H1 (cell line): ENCODE data around the gene PRRC2A. TPM values are rescaled to one million over a fixed set of nuclear protein-coding genes. Genes with fewer than 3 reads are reported as not detected.

Experiments used
- CTCF ChIA-PET: fragments of 300-600 bp; sonication (Branson Sonifier 250); formaldehyde crosslinking; loops from one replicate; lab custom pipeline; 2021; ENCODE audit not compliant: partially characterized antibody; lab: Charles Lee
- POLR2A ChIA-PET: fragments of 300-600 bp; sonication (Branson Sonifier 250); formaldehyde crosslinking; loops from one replicate; lab custom pipeline; 2021; ENCODE audit warnings: inconsistent platforms; ENCODE audit not compliant: partially characterized antibody; lab: Charles Lee
- DNase-seq, 2 experiments: peaks; one replicate each; pipeline versions ENCODE4 v3.0.0 to v3.0.0-alpha.2; 2010 to 2022; ENCODE audit warnings: low spot score in 2 of 2, low read depth in 1 of 2, mixed read lengths in 1 of 2
- FAIRE-seq: peaks from 2 replicates; lab custom pipeline; 2011; peaks lifted over from hg19 to GRCh38; lab: Jason Lieb, UNC
- H2AFZ ChIP-seq: 2 replicates; pipeline ENCODE4 v1.8.1; 2012; ENCODE audit warnings: low read length, inconsistent platforms
- H2AK5ac ChIP-seq: 2 replicates; pipeline ENCODE4 v1.6.1; 2013; ENCODE audit warnings: low read depth, low read length
- H2BK120ac ChIP-seq: replicated peaks from 2 replicates; pipeline ENCODE3; 2013; ENCODE audit warnings: low read depth, low read length, inconsistent platforms
- H2BK12ac ChIP-seq: 2 replicates; pipeline ENCODE4 v1.6.1; 2013; ENCODE audit warnings: low read depth, low read length
- H2BK15ac ChIP-seq: 2 replicates; pipeline ENCODE4 v1.6.1; 2013; ENCODE audit warnings: low read length
- H2BK20ac ChIP-seq: 2 replicates; pipeline ENCODE4 v1.6.1; 2013; ENCODE audit warnings: low read length
- H2BK5ac ChIP-seq: 2 replicates; pipeline ENCODE4 v1.6.1; 2013; ENCODE audit warnings: low read depth, low read length
- H3K14ac ChIP-seq: 2 replicates; pipeline ENCODE4 v1.6.1; 2013; ENCODE audit warnings: inconsistent platforms; ENCODE audit not compliant: insufficient read length
- H3K18ac ChIP-seq: 2 replicates; pipeline ENCODE4 v1.6.1; 2013; ENCODE audit warnings: low read length; ENCODE audit errors: extremely low read depth
- H3K23ac ChIP-seq: 2 replicates; pipeline ENCODE4 v1.6.1; 2013; ENCODE audit warnings: inconsistent platforms; ENCODE audit not compliant: insufficient read length
- H3K23me2 ChIP-seq: 2 replicates; pipeline ENCODE4 v1.6.1; 2013; ENCODE audit warnings: low read depth, low read length
- H3K27ac ChIP-seq: 2 replicates; pipeline ENCODE4 v1.6.1; 2011; ENCODE audit warnings: low read depth, low read length, inconsistent platforms
- H3K27me3 ChIP-seq, 4 experiments: replicated peaks in 1 of 4; 1 replicate in 1 of 4; 2 replicates in 3 of 4; pipeline versions ENCODE4 v1.6.1 to v1.8.1; 2011 to 2013; ENCODE audit warnings: low read length in 3 of 4, mild to moderate bottlenecking in 3 of 4, inconsistent platforms in 2 of 4, mixed read lengths in 2 of 4, moderate library complexity in 1 of 4; ENCODE audit not compliant: control insufficient read depth in 3 of 4, insufficient read depth in 3 of 4; ENCODE audit errors: extremely low read depth in 1 of 4
- H3K36me3 ChIP-seq, 4 experiments: 2 replicates each; pipeline versions ENCODE4 v1.6.1 to v1.8.1; 2011 to 2013; ENCODE audit warnings: mild to moderate bottlenecking in 4 of 4, low read length in 3 of 4, moderate library complexity in 2 of 4, control low read depth in 1 of 4, inconsistent platforms in 1 of 4; ENCODE audit not compliant: insufficient read depth in 4 of 4, control insufficient read depth in 2 of 4
- H3K4ac ChIP-seq: replicated peaks from 2 replicates; pipeline ENCODE3; 2013; ENCODE audit warnings: low read length, low read depth, mixed read lengths, inconsistent platforms; ENCODE audit not compliant: insufficient read length
- H3K4me1 ChIP-seq, 4 experiments: replicated peaks in 1 of 4; 1 replicate in 1 of 4; 2 replicates in 3 of 4; pipeline versions ENCODE4 v1.6.1 to v1.8.1; 2011 to 2013; ENCODE audit warnings: low read length in 3 of 4, inconsistent platforms in 2 of 4, mixed read lengths in 1 of 4; ENCODE audit not compliant: insufficient read depth in 4 of 4, control insufficient read depth in 3 of 4
- H3K4me2 ChIP-seq, 2 experiments: 2 replicates each; pipeline versions ENCODE4 v1.6.1 to v1.8.1; 2011 to 2013; ENCODE audit warnings: low read depth in 2 of 2, low read length in 2 of 2, control low read depth in 1 of 2, inconsistent platforms in 1 of 2, mild to moderate bottlenecking in 1 of 2; ENCODE audit not compliant: insufficient read depth in 1 of 2
- H3K4me3 ChIP-seq, 4 experiments: fragments of 200-600, 300-600 bp in 1 of 4; sonication (generic), shearing (Covaris generic), sonication (Bioruptor Twin) in 1 of 4; 2 replicates each; pipeline versions ENCODE4 v1.5.1 to v1.8.1; 2011 to 2016; ENCODE audit warnings: low read length in 4 of 4, low read depth in 3 of 4, control low read depth in 2 of 4, inconsistent platforms in 2 of 4, mild to moderate bottlenecking in 2 of 4, mixed read lengths in 1 of 4, moderate library complexity in 1 of 4; ENCODE audit not compliant: insufficient read depth in 2 of 4; ENCODE audit errors: extremely low read depth in 1 of 4
- H3K56ac ChIP-seq: replicated peaks from 2 replicates; pipeline ENCODE3; 2013; ENCODE audit warnings: low read depth, mild to moderate bottlenecking, mixed read lengths, low read length, inconsistent platforms; ENCODE audit not compliant: insufficient read length
- H3K79me1 ChIP-seq: 2 replicates; pipeline ENCODE4 v1.6.1; 2013; ENCODE audit warnings: low read depth, low read length, control low read depth
- H3K79me2 ChIP-seq, 2 experiments: 2 replicates each; pipeline versions ENCODE4 v1.6.1 to v1.8.1; 2012 to 2013; ENCODE audit warnings: low read length in 2 of 2, mild to moderate bottlenecking in 2 of 2, inconsistent platforms in 1 of 2; ENCODE audit not compliant: insufficient read depth in 2 of 2, control insufficient read depth in 1 of 2
- H3K9ac ChIP-seq, 4 experiments: replicated peaks in 1 of 4; 1 replicate in 1 of 4; 2 replicates in 3 of 4; pipeline versions ENCODE4 v1.6.1 to v1.8.1; 2011 to 2013; ENCODE audit warnings: low read depth in 3 of 4, low read length in 3 of 4, control low read depth in 2 of 4, mild to moderate bottlenecking in 2 of 4, moderate library complexity in 2 of 4, inconsistent platforms in 1 of 4; ENCODE audit errors: extremely low read depth in 1 of 4
- H3K9me3 ChIP-seq, 2 experiments: 2 replicates each; pipeline versions ENCODE4 v1.6.1 to v1.8.1; 2012 to 2013; ENCODE audit warnings: mild to moderate bottlenecking in 2 of 2, moderate library complexity in 2 of 2, control low read depth in 1 of 2, inconsistent platforms in 1 of 2, low read depth in 1 of 2, low read length in 1 of 2, mixed read lengths in 1 of 2; ENCODE audit not compliant: insufficient read depth in 2 of 2
- H4K20me1 ChIP-seq, 2 experiments: replicated peaks in 1 of 2; 2 replicates each; pipeline versions ENCODE3 to v1.8.1; 2011 to 2013; ENCODE audit warnings: inconsistent platforms in 2 of 2, low read length in 2 of 2, mild to moderate bottlenecking in 1 of 2; ENCODE audit not compliant: insufficient read depth in 2 of 2, control insufficient read depth in 1 of 2
- H4K5ac ChIP-seq: 2 replicates; pipeline ENCODE4 v1.6.1; 2013; ENCODE audit warnings: low read length, low read depth, mixed read lengths, inconsistent platforms; ENCODE audit not compliant: insufficient read length
- H4K8ac ChIP-seq: 2 replicates; pipeline ENCODE4 v1.8.0; 2013; ENCODE audit warnings: mild to moderate bottlenecking, moderate library complexity, low read length, inconsistent platforms; ENCODE audit not compliant: insufficient read depth; ENCODE audit errors: extremely low read depth
- H4K91ac ChIP-seq: replicated peaks from 2 replicates; pipeline ENCODE3; 2013; ENCODE audit warnings: low read length, mixed read lengths, inconsistent platforms; ENCODE audit not compliant: insufficient read length
- ASH2L ChIP-seq: fragments of 200-600, 300-600 bp; sonication (generic); IDR thresholded peaks from one replicate; pipeline ENCODE4 v1.7.1; 2017; ENCODE audit warnings: low read length
- SIRT6 ChIP-seq: IDR thresholded peaks from one replicate; pipeline ENCODE4 v1.7.1; 2012; ENCODE audit warnings: low read length, inconsistent platforms
- WGBS, 2 experiments: shearing (Covaris generic) in 1 of 2; methylation state at CpG; one replicate each; pipeline versions ENCODE4 v1.1.6 to v1.1.7; 2013 to 2015; ENCODE audit warnings: low lambda C conversion rate in 2 of 2, mixed read lengths in 2 of 2, inconsistent platforms in 1 of 2, low coverage in 1 of 2, missing lambda C conversion rate in 1 of 2; ENCODE audit not compliant: insufficient replicate concordance in 2 of 2, insufficient coverage in 1 of 2, insufficient read length in 1 of 2; ENCODE audit errors: extremely low coverage in 1 of 2, missing lambda C conversion rate in 1 of 2; 5-methylcytosine and 5-hydroxymethylcytosine counted together
- polyA plus RNA-seq, 7 experiments: library from polyadenylated mRNA; depleted of rRNA in 3 of 7; stranded (reverse) in 5 of 7; unstranded in 2 of 7; fragments of >200 nt in 5 of 7; fragments of 200-250 nt in 2 of 7; gene quantifications; 1 replicate in 5 of 7; 2 replicates in 1 of 7; 4 replicates in 1 of 7; pipeline versions ENCODE4 v1.2.1 to v1.2.3, GENCODE V29; 2011 to 2013; ENCODE audit warnings: missing spikeins in 2 of 7, mixed read lengths in 2 of 7
- total RNA-seq: library from RNA; stranded (reverse); fragmentation: NEBNext Ultra II Directional; extraction: Animal tissue kit (Norgen Biotek cat#: 25700); gene quantifications from 2 replicates; pipeline ENCODE4 v1.2.1, GENCODE V29; 2021

The PRRC2A gene
- total and polyA plus RNA-seq, 2 of the 8 experiments (the other 6 are each of a cell fraction or from before 2014, with no cell fraction given) = 118 to 300 TPM

- Histone ChIP-seq H2AFZ (peak overlapping the region; percentile 17), H4K8ac (0 out of 2 replicates have a peak overlapping the region, but pooled peaks have one; percentile 58), H3K18ac (no peak overlapping the region), H3K23me2 (peaks cover 4% of the 10 kb centered on the region; the same call in 1 of the 2 replicates), H3K23ac (no peak overlapping the region), H3K27ac (no peak overlapping the region), H3K27me3 (no peaks in the 10 kb centered on the region), H3K79me1 (no peaks in the 10 kb centered on the region), H4K5ac (no peak overlapping the region), H2BK5ac (peak overlapping the region; percentile 66; the same call in 1 of the 2 replicates), H3K9me3 (no peaks in the 10 kb centered on the region), H3K79me2 (no peaks in the 10 kb centered on the region), H3K4me3 (no peak overlapping the region; a peak in 2 of 8 replicates)
- no peak for FAIRE-seq
- WGBS, 2 experiments = 66% methylated on average over 7 of the region's 7 CpGs; no CpG with 5 or more reads in 1 of the 2 experiments
- peak; percentile 22 for TF ChIP-seq ASH2L
- TF ChIP-seq SIRT6 = no peak
- TF ChIP-seq, all 59 proteins: peak for 1
- no peaks in the 10 kb centered on the region for H4K20me1 ChIP-seq
- peak overlapping the region; percentile 71; the same call in 1 of the 2 replicates for H2BK12ac ChIP-seq
- peaks cover 2 to 12% (median 6%) of the 10 kb centered on the region in 4 experiments; a peak in 6 of 7 replicates for H3K4me1 ChIP-seq
- POLR2A ChIA-PET = interaction anchor here (0.5 to 34.9 kb wide), 8 partner anchors 17 to 283 kb away, joined by 3 to 883 read pairs (median 4); partner anchors contain the start of genes APOM, ATP6V1G2, BAG6 and C6orf47
- H4K91ac ChIP-seq = no peak overlapping the region
- H2BK120ac ChIP-seq = no peak overlapping the region
- no peak overlapping the region for H3K14ac ChIP-seq
- H3K4me2 ChIP-seq = peak overlapping the region in 1 of 2 experiments; percentile 24; a peak in 1 of 4 replicates
- CTCF ChIA-PET = interaction anchor here (0.7 to 4.5 kb wide), 7 partner anchors 9 to 119 kb away, joined by 3 to 45 read pairs (median 7); partner anchors contain the start of gene ATP6V1G2
- peak overlapping the region; percentile 32; the same call in 1 of the 2 replicates for H2AK5ac ChIP-seq
- no peak overlapping the region for H3K4ac ChIP-seq
- no peaks in the 10 kb centered on the region for H3K36me3 ChIP-seq
- no peak overlapping the region for H2BK20ac ChIP-seq
- H3K56ac ChIP-seq = no peak overlapping the region
- peak overlapping the region; percentile 36; the same call in 1 of the 2 replicates for H2BK15ac ChIP-seq
- no peak overlapping the region for H3K9ac ChIP-seq
- DNase-seq = no peak
Observed at GRCh38 chr6:31615748-31616147, 4.8 kb upstream of the PRRC2A start.
